ENCODE data around the gene RXRB.

The RXRB gene

GRCh38 chr6:33181141-33181540 lies 19.3 kb downstream of the RXRB start:
- Histone ChIP-seq H3K9me3 (ENCODE audit: control insufficient read depth, insufficient read depth, low read depth, low read length) (no peaks in the 10 kb centered on the region), H3K36me3 (ENCODE audit: control insufficient read depth in 2 of 2, insufficient read depth in 1 of 2, low read length in 2 of 2) (no peaks in the 10 kb centered on the region), H3K4me1 (ENCODE audit: control insufficient read depth, insufficient read depth, low read length) (no peaks in the 10 kb centered on the region), H3K4me3 (ENCODE audit: low read depth, low read length) (no peak overlapping the region), H3K27ac (ENCODE audit: extremely low read depth, low read depth, low read length) (no peak overlapping the region)
- POLR2A ChIA-PET = no interaction called here
- TF ChIP-seq ZNF174 (tag by site-specific recombination; IDR thresholded peaks at IDR 0.05) = no peak
- TF ChIP-seq, protein P1, sequence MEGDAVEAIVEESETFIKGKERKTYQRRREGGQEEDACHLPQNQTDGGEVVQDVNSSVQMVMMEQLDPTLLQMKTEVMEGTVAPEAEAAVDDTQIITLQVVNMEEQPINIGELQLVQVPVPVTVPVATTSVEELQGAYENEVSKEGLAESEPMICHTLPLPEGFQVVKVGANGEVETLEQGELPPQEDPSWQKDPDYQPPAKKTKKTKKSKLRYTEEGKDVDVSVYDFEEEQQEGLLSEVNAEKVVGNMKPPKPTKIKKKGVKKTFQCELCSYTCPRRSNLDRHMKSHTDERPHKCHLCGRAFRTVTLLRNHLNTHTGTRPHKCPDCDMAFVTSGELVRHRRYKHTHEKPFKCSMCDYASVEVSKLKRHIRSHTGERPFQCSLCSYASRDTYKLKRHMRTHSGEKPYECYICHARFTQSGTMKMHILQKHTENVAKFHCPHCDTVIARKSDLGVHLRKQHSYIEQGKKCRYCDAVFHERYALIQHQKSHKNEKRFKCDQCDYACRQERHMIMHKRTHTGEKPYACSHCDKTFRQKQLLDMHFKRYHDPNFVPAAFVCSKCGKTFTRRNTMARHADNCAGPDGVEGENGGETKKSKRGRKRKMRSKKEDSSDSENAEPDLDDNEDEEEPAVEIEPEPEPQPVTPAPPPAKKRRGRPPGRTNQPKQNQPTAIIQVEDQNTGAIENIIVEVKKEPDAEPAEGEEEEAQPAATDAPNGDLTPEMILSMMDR (tag by site-specific recombination; IDR thresholded peaks at IDR 0.05) = no peak
- TF ChIP-seq ZNF548 (tag by site-specific recombination; IDR thresholded peaks at IDR 0.05) = no peak
- TF ChIP-seq SCRT2 (tag by site-specific recombination; IDR thresholded peaks at IDR 0.05) = no peak
- CTCF ChIA-PET = interaction anchor here (1.0 to 1.3 kb wide), 2 partner anchors 20 to 21 kb away, joined by 3 to 5 read pairs; no protein-coding TSS in a partner anchor

- Histone ChIP-seq H3K4me1 (ENCODE audit: control insufficient read depth, insufficient read depth, low read length) (no peaks in the 10 kb centered on the region), H3K9me3 (ENCODE audit: control insufficient read depth, insufficient read depth, low read depth, low read length) (no peaks in the 10 kb centered on the region), H3K36me3 (ENCODE audit: control insufficient read depth in 2 of 2, insufficient read depth in 1 of 2, low read length in 2 of 2) (no peaks in the 10 kb centered on the region), H3K27ac (ENCODE audit: extremely low read depth, low read depth, low read length) (no peak overlapping the region), H3K4me3 (ENCODE audit: low read depth, low read length) (no peak overlapping the region)
- TF ChIP-seq OSR2 (tag by site-specific recombination; IDR thresholded peaks at IDR 0.05) = no peak
- no peak for TF ChIP-seq PRDM4 (tag by site-specific recombination; IDR thresholded peaks at IDR 0.05)
- TF ChIP-seq ZNF488 (tag by site-specific recombination; IDR thresholded peaks at IDR 0.05) = no peak
- TF ChIP-seq SCRT1 (tag by site-specific recombination; IDR thresholded peaks at IDR 0.05; ENCODE audit: borderline replicate concordance) = no peak
- TF ChIP-seq ZNF140 (tag by site-specific recombination; IDR thresholded peaks at IDR 0.05) = no peak
- TF ChIP-seq, protein P2, sequence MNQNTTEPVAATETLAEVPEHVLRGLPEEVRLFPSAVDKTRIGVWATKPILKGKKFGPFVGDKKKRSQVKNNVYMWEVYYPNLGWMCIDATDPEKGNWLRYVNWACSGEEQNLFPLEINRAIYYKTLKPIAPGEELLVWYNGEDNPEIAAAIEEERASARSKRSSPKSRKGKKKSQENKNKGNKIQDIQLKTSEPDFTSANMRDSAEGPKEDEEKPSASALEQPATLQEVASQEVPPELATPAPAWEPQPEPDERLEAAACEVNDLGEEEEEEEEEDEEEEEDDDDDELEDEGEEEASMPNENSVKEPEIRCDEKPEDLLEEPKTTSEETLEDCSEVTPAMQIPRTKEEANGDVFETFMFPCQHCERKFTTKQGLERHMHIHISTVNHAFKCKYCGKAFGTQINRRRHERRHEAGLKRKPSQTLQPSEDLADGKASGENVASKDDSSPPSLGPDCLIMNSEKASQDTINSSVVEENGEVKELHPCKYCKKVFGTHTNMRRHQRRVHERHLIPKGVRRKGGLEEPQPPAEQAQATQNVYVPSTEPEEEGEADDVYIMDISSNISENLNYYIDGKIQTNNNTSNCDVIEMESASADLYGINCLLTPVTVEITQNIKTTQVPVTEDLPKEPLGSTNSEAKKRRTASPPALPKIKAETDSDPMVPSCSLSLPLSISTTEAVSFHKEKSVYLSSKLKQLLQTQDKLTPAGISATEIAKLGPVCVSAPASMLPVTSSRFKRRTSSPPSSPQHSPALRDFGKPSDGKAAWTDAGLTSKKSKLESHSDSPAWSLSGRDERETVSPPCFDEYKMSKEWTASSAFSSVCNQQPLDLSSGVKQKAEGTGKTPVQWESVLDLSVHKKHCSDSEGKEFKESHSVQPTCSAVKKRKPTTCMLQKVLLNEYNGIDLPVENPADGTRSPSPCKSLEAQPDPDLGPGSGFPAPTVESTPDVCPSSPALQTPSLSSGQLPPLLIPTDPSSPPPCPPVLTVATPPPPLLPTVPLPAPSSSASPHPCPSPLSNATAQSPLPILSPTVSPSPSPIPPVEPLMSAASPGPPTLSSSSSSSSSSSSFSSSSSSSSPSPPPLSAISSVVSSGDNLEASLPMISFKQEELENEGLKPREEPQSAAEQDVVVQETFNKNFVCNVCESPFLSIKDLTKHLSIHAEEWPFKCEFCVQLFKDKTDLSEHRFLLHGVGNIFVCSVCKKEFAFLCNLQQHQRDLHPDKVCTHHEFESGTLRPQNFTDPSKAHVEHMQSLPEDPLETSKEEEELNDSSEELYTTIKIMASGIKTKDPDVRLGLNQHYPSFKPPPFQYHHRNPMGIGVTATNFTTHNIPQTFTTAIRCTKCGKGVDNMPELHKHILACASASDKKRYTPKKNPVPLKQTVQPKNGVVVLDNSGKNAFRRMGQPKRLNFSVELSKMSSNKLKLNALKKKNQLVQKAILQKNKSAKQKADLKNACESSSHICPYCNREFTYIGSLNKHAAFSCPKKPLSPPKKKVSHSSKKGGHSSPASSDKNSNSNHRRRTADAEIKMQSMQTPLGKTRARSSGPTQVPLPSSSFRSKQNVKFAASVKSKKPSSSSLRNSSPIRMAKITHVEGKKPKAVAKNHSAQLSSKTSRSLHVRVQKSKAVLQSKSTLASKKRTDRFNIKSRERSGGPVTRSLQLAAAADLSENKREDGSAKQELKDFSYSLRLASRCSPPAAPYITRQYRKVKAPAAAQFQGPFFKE (tag by site-specific recombination; IDR thresholded peaks at IDR 0.05; ENCODE audit: borderline replicate concordance) = no peak
- no peak for TF ChIP-seq ZNF658 (tag by site-specific recombination; IDR thresholded peaks at IDR 0.05)
- no peak for TF ChIP-seq GLIS2 (tag by site-specific recombination; IDR thresholded peaks at IDR 0.05)
- TF ChIP-seq ZFP37 (tag by site-specific recombination; IDR thresholded peaks at IDR 0.05) = no peak
- no peak for TF ChIP-seq REPIN1 (tag by site-specific recombination; IDR thresholded peaks at IDR 0.05; ENCODE audit: low read depth)
- no peak for TF ChIP-seq GLIS1 (tag by site-specific recombination; IDR thresholded peaks at IDR 0.05)
- TF ChIP-seq YY1 (tag by site-specific recombination; IDR thresholded peaks at IDR 0.05) = no peak
- TF ChIP-seq WT1 (tag by site-specific recombination; IDR thresholded peaks at IDR 0.05) = no peak
- no peak for TF ChIP-seq MYNN (tag by site-specific recombination; IDR thresholded peaks at IDR 0.05; ENCODE audit: borderline replicate concordance)
- TF ChIP-seq, protein P3, sequence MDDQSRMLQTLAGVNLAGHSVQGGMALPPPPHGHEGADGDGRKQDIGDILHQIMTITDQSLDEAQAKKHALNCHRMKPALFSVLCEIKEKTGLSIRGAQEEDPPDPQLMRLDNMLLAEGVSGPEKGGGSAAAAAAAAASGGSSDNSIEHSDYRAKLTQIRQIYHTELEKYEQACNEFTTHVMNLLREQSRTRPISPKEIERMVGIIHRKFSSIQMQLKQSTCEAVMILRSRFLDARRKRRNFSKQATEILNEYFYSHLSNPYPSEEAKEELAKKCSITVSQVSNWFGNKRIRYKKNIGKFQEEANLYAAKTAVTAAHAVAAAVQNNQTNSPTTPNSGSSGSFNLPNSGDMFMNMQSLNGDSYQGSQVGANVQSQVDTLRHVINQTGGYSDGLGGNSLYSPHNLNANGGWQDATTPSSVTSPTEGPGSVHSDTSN (CRISPR knock-in tag; IDR thresholded peaks at IDR 0.05) = no peak
- no peak for TF ChIP-seq ZNF623 (tag by site-specific recombination; IDR thresholded peaks at IDR 0.05)
- ChIA-PET POLR2A (no interaction called here), CTCF (interaction anchor here (1.1 kb wide), 1 partner anchor 69 kb away, joined by 4 read pairs; no protein-coding TSS in a partner anchor)
These were observed 21.6 kb downstream of the RXRB start for GRCh38 chr6:33178755-33179475.
